Spleen (tissue), 11 donors: ENCODE measurements around the gene RSPH1. TPM values are rescaled to one million over a fixed set of nuclear protein-coding genes. Genes with fewer than 3 reads are reported as not detected.
A peak's percentile ranks its signal among the peaks of the same experiment; 100 is the strongest.

Experiments
- DNase-seq: peaks from one replicate; pipeline ENCODE4 v3.0.0-alpha.2; 2020
- H3K27ac ChIP-seq, 8 donors: fragments of 200-600 bp; sonication (generic) in 7 of 8; 1 replicate in 4 of 8; 2 replicates in 4 of 8; pipeline versions ENCODE4 v1.5.0 to v1.8.0; 2016 to 2021; ENCODE audit warnings: inconsistent platforms in 4 of 8, mild to moderate bottlenecking in 4 of 8, moderate library complexity in 1 of 8
- H3K27me3 ChIP-seq, 7 donors: fragments of 200-600 bp; sonication (generic) in 6 of 7; replicated peaks in 1 of 7; 1 replicate in 4 of 7; 2 replicates in 3 of 7; pipeline versions ENCODE4 v1.5.0 to v1.8.0; 2016 to 2021; ENCODE audit warnings: inconsistent platforms in 3 of 7, mild to moderate bottlenecking in 1 of 7
- H3K36me3 ChIP-seq, 6 donors: fragments of 200-600 bp; sonication (generic) in 5 of 6; 1 replicate in 4 of 6; 2 replicates in 2 of 6; pipeline versions ENCODE4 v1.5.0 to v1.8.0; 2016 to 2021; ENCODE audit warnings: inconsistent platforms in 2 of 6
- H3K4me1 ChIP-seq, 6 donors: fragments of 200-600 bp; sonication (generic) in 5 of 6; 1 replicate in 3 of 6; 2 replicates in 3 of 6; pipeline versions ENCODE4 v1.5.0 to v1.8.0; 2016 to 2021; ENCODE audit warnings: inconsistent platforms in 3 of 6
- H3K4me3 ChIP-seq, 8 donors: fragments of 200-600 bp; sonication (generic) in 7 of 8; 1 replicate in 4 of 8; 2 replicates in 4 of 8; pipeline versions ENCODE4 v1.5.0 to v1.8.0; 2016 to 2021; ENCODE audit warnings: inconsistent platforms in 4 of 8, mild to moderate bottlenecking in 4 of 8, moderate library complexity in 2 of 8
- H3K9me3 ChIP-seq, 8 donors: fragments of 200-600 bp; sonication (generic) in 7 of 8; 1 replicate in 4 of 8; 2 replicates in 4 of 8; pipeline versions ENCODE4 v1.5.0 to v1.8.0; 2016 to 2021; ENCODE audit warnings: inconsistent platforms in 4 of 8
- POLR2A ChIP-seq, 3 donors: fragments of 450-650 bp; IDR thresholded peaks; one replicate each; pipeline ENCODE4 v1.5.1; 2017; ENCODE audit warnings: antibody characterized with exemption in 3 of 3, mild to moderate bottlenecking in 1 of 3
- POLR2AphosphoS5 ChIP-seq, 3 donors: sonication (generic); formaldehyde crosslinking; IDR thresholded peaks; one replicate each; pipeline ENCODE4 v1.5.1; 2017; ENCODE audit warnings: antibody characterized with exemption in 3 of 3
- WGBS, 5 donors: extraction: QIAGEN DNeasy Blood & Tissue Kit in 3 of 5; methylation state at CpG; one replicate each; pipeline versions ENCODE4 v1.1.5 to v1.1.7; 2013 to 2018; 5-methylcytosine and 5-hydroxymethylcytosine counted together
- intact Hi-C: fragments of 100-400 bp; cut with DNase I; formaldehyde crosslinking; loops from one replicate; pipeline ENCODE4 v1.15.0; 2023; ENCODE audit warnings: low total_unique reads
- polyA plus RNA-seq, 3 donors: library from polyadenylated mRNA; stranded (reverse); fragments of 200-250 nt; gene quantifications; one replicate each; pipeline ENCODE4 v1.2.1, GENCODE V29; 2013
- total RNA-seq, 7 donors: library from RNA; depleted of rRNA in 3 of 7; stranded (reverse); fragments of >200 nt in 3 of 7; fragmentation: NEBNext Ultra II Directional in 4 of 7; extraction: Animal tissue kit (Norgen Biotek cat#: 25700) in 4 of 7; gene quantifications; one replicate each; pipeline versions ENCODE4 v1.1.0 to v1.2.1, GENCODE V29; 2016 to 2021
- TF ChIP-seq, protein P1 (sequence below), 11 experiments: fragments of 200-600 bp in 7 of 11; fragments of 450-650 bp in 4 of 11; sonication (generic) in 4 of 11; IDR thresholded peaks in 8 of 11; conservative IDR thresholded peaks in 3 of 11; 1 replicate in 7 of 11; 2 replicates in 4 of 11; pipeline versions ENCODE4 v1.4.0 to v1.8.0; 2016 to 2021; ENCODE audit warnings: antibody characterized with exemption in 11 of 11, inconsistent platforms in 4 of 11, mild to moderate bottlenecking in 1 of 11
- donor health status: healthy with polysubstance abuse.
- donor health status: DM: no; HTN: no; CAD: no; lungs with moderate emphysema.
- donor health status: DM: no; HTN: no; CAD: no.
- donor health status: Bipolar disorder and iron deficiency.
- donor health status: healthy.
- donor health status: DM: no; HTN: no; CAD: no.
- donor health status: DM: yes; HTN: yes; CAD: no.

RSPH1 gene
- total and polyA plus RNA-seq, 10 donors: 0.10 to 0.35 (median 0.26) TPM; not detected in 5

DNA sequence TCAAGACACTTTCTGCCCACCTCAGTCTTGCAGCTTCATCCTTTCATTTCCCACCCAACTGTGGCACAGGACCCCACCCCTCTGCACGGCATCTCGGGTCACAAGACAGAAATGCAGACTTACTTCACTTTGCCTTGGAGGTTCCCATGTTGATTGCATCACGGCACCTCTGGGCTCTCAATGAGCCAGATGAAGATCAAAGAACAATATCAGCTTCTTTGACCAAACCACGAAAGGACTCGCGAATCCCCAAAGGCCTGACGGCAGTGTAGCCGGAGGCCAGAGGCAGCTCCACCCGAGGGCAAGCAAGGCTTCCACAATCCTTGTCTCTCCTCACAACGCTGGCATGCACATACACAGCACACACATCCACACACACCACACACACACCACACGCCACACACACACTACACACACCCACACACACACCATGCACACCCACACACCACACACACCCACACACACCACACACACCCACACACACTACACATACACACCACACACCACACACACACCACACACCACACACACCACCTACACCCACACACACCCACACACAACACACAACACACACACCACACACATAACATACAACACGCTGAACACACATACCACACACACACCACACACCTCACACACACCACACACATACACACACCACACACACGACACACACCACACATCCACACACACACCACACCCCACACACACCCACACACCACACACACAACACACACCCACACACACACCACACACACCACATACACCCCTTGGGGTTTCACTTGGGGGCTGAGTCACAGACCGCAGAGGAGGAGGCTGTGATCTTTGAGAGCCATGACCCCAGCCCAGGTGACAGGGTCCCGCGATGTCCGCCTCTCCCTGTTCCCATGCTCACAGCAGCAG, 56.5 kb downstream of the RSPH1 start:
- peaks cover 0 to 51% (median 2%) of the 10 kb centered on the region in 6 donors for H3K36me3 ChIP-seq
- peaks cover 0 to 10% (median 2%) of the 10 kb centered on the region in 8 donors for H3K9me3 ChIP-seq
- no peak overlapping the region for H3K4me3 ChIP-seq
- WGBS, 5 donors: 72 to 75% (median 74%) methylated on average over 17 of the region's 17 CpGs
- TF ChIP-seq, protein P1, sequence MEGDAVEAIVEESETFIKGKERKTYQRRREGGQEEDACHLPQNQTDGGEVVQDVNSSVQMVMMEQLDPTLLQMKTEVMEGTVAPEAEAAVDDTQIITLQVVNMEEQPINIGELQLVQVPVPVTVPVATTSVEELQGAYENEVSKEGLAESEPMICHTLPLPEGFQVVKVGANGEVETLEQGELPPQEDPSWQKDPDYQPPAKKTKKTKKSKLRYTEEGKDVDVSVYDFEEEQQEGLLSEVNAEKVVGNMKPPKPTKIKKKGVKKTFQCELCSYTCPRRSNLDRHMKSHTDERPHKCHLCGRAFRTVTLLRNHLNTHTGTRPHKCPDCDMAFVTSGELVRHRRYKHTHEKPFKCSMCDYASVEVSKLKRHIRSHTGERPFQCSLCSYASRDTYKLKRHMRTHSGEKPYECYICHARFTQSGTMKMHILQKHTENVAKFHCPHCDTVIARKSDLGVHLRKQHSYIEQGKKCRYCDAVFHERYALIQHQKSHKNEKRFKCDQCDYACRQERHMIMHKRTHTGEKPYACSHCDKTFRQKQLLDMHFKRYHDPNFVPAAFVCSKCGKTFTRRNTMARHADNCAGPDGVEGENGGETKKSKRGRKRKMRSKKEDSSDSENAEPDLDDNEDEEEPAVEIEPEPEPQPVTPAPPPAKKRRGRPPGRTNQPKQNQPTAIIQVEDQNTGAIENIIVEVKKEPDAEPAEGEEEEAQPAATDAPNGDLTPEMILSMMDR (IDR thresholded peaks at IDR 0.05 in 8 of 11, conservative IDR thresholded peaks at IDR 0.05 in 3 of 11): no peak
- TF ChIP-seq POLR2AphosphoS5 (IDR thresholded peaks at IDR 0.05) (no peak), POLR2A (IDR thresholded peaks at IDR 0.05) (no peak)
- no peaks in the 10 kb centered on the region for H3K4me1 ChIP-seq
- peak; percentile 66 for DNase-seq
- intact Hi-C loops: loop anchor here (10.0 kb wide), 1 partner anchor 55 kb away; no protein-coding TSS in a partner anchor
- peak overlapping the region in 1 of 8 donors; percentile 16 for H3K27ac ChIP-seq
- peaks cover 0 to 49% (median 3%) of the 10 kb centered on the region in 7 donors for H3K27me3 ChIP-seq

GRCh38 chr21:42438316-42439205, 57.5 kb downstream of the RSPH1 start:
- Histone ChIP-seq H3K36me3 (peaks cover 0 to 55% (median 2%) of the 10 kb centered on the region in 6 donors), H3K27ac (no peak overlapping the region), H3K9me3 (peaks cover 0 to 11% (median 2%) of the 10 kb centered on the region in 8 donors), H3K27me3 (peaks cover 0 to 42% (median 3%) of the 10 kb centered on the region in 7 donors), H3K4me3 (no peak overlapping the region), H3K4me1 (no peaks in the 10 kb centered on the region)
- TF ChIP-seq POLR2A (IDR thresholded peaks at IDR 0.05): no peak
- TF ChIP-seq POLR2AphosphoS5 (IDR thresholded peaks at IDR 0.05): no peak
- TF ChIP-seq, protein P1 (IDR thresholded peaks at IDR 0.05 in 8 of 11, conservative IDR thresholded peaks at IDR 0.05 in 3 of 11): no peak
- WGBS, 5 donors: 82 to 91% (median 87%) methylated on average over 25 of the region's 25 CpGs
- DNase-seq: peak; percentile 71
- intact Hi-C loops: no loop called here

GRCh38 chr21:42437786-42438185, 58.2 kb downstream of the RSPH1 start:
- 65 to 85% (median 72%) methylated on average over 5 to 8 of the region's 8 CpGs for WGBS, 5 donors
- H3K9me3 ChIP-seq: peaks cover 0 to 19% (median 5%) of the 10 kb centered on the region in 8 donors
- H3K27me3 ChIP-seq: peaks cover 0 to 42% (median 3%) of the 10 kb centered on the region in 7 donors
- DNase-seq: peak; percentile 47
- TF ChIP-seq POLR2A (IDR thresholded peaks at IDR 0.05): no peak
- TF ChIP-seq, protein P1 (IDR thresholded peaks at IDR 0.05 in 8 of 11, conservative IDR thresholded peaks at IDR 0.05 in 3 of 11): no peak
- no peak for TF ChIP-seq POLR2AphosphoS5 (IDR thresholded peaks at IDR 0.05)
- H3K27ac ChIP-seq: no peak overlapping the region
- H3K4me1 ChIP-seq: no peaks in the 10 kb centered on the region
- H3K4me3 ChIP-seq: no peak overlapping the region
- peaks cover 0 to 57% (median 2%) of the 10 kb centered on the region in 6 donors for H3K36me3 ChIP-seq
- intact Hi-C loops: no loop called here
